ENCODE results near the gene GPR141. TPM values are rescaled to one million over a fixed set of nuclear protein-coding genes. Genes with fewer than 3 reads are reported as not detected.

Gene GPR141
- total RNA-seq, 1 experiment from 2014 or later: 1.8 TPM

DNA sequence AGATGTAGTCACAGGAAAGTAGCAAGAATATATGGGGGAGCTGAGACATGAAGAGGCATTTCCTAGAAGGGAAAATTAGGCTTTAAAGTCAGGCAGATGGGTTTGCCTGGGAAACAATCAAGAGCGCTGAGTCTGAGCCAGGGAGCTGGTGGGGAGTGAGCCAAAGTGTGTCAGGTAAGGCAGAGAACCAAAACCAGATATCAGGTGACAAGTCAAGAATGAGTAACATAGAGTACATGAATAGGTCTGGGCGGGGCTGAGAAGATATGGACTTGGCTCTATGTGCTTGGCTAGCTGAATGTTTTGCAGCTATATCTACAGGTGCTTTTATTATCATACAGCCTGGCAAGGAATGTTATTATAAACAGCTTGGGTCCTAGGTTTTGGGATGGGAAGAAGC is 49.3 kb downstream of the GPR141 start:
- ATAC-seq (no peak), DNase-seq (ENCODE audit: low spot score) (no peak)
- ChIA-PET POLR2A (no interaction called here), CTCF (interaction anchor here (0.5 to 1.2 kb wide), 20 partner anchors 8 to 497 kb away, joined by 3 to 8 read pairs (median 4); no protein-coding TSS in a partner anchor)
- Mint-ChIP-seq H3K27me3 (ENCODE audit: low read depth) (no peaks in the 10 kb centered on the region), H3K9me3 (no peaks in the 10 kb centered on the region), H3K36me3 (no peaks in the 10 kb centered on the region), H3K4me1 (no peaks in the 10 kb centered on the region), H3K4me3 (no peak overlapping the region), H3K27ac (no peak overlapping the region)
- TF ChIP-seq MXD4 (CRISPR knock-in tag; IDR thresholded peaks at IDR 0.05; ENCODE audit: borderline replicate concordance) (no peak), RORB (CRISPR knock-in tag; IDR thresholded peaks at IDR 0.05) (no peak), E2F5 (CRISPR knock-in tag; IDR thresholded peaks at IDR 0.05) (no peak), FOXK1 (CRISPR knock-in tag; IDR thresholded peaks at IDR 0.05) (no peak), SP1 (CRISPR knock-in tag; conservative IDR thresholded peaks at IDR 0.05) (no peak), JUN (CRISPR knock-in tag; IDR thresholded peaks at IDR 0.05) (no peak), SOX15 (CRISPR knock-in tag; IDR thresholded peaks at IDR 0.05) (no peak), ZMAT4 (CRISPR knock-in tag; IDR thresholded peaks at IDR 0.05) (no peak), ZNF281 (CRISPR knock-in tag; IDR thresholded peaks at IDR 0.05) (no peak), ESRRA (CRISPR knock-in tag; IDR thresholded peaks at IDR 0.05; ENCODE audit: borderline replicate concordance) (no peak), GABPB1 (CRISPR knock-in tag; IDR thresholded peaks at IDR 0.05) (no peak), OVOL2 (CRISPR knock-in tag; IDR thresholded peaks at IDR 0.05; ENCODE audit: borderline replicate concordance) (no peak), ZBTB21 (CRISPR knock-in tag; IDR thresholded peaks at IDR 0.05; ENCODE audit: borderline replicate concordance) (no peak), TEAD1 (CRISPR knock-in tag; IDR thresholded peaks at IDR 0.05) (no peak), IRF2 (CRISPR knock-in tag; IDR thresholded peaks at IDR 0.05; ENCODE audit: borderline replicate concordance, low read depth) (no peak), ZNF232 (CRISPR knock-in tag; IDR thresholded peaks at IDR 0.05) (no peak)
- TF ChIP-seq, protein P1, sequence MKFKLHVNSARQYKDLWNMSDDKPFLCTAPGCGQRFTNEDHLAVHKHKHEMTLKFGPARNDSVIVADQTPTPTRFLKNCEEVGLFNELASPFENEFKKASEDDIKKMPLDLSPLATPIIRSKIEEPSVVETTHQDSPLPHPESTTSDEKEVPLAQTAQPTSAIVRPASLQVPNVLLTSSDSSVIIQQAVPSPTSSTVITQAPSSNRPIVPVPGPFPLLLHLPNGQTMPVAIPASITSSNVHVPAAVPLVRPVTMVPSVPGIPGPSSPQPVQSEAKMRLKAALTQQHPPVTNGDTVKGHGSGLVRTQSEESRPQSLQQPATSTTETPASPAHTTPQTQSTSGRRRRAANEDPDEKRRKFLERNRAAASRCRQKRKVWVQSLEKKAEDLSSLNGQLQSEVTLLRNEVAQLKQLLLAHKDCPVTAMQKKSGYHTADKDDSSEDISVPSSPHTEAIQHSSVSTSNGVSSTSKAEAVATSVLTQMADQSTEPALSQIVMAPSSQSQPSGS (CRISPR knock-in tag; IDR thresholded peaks at IDR 0.05; ENCODE audit: borderline replicate concordance, low read depth): no peak

- no peaks in the 10 kb centered on the region for H3K36me3 Mint-ChIP-seq
- no peak for DNase-seq (ENCODE audit: low spot score)
- H3K27ac Mint-ChIP-seq: no peak overlapping the region
- POLR2A ChIA-PET: no interaction called here
- no peak for ATAC-seq
- no peaks in the 10 kb centered on the region for H3K27me3 Mint-ChIP-seq (ENCODE audit: low read depth)
- no peaks in the 10 kb centered on the region for H3K9me3 Mint-ChIP-seq
- CTCF ChIA-PET: interaction anchor here (1.2 kb wide), 1 partner anchor 243 kb away, joined by 4 read pairs; no protein-coding TSS in a partner anchor
- no peak overlapping the region for H3K4me3 Mint-ChIP-seq
- 0 out of 2 replicates have a peak, but pooled peaks cover 4% of the 10 kb centered on the region for H3K4me1 Mint-ChIP-seq
- TF ChIP-seq IRF2 (CRISPR knock-in tag; IDR thresholded peaks at IDR 0.05; ENCODE audit: borderline replicate concordance, low read depth) (no peak), ESRRA (CRISPR knock-in tag; IDR thresholded peaks at IDR 0.05; ENCODE audit: borderline replicate concordance) (no peak), NFYB (CRISPR knock-in tag; conservative IDR thresholded peaks at IDR 0.05; ENCODE audit: low read depth) (no peak), ZNF138 (CRISPR knock-in tag; conservative IDR thresholded peaks at IDR 0.05) (no peak), ZNF232 (CRISPR knock-in tag; IDR thresholded peaks at IDR 0.05) (no peak), GRHL2 (CRISPR knock-in tag; IDR thresholded peaks at IDR 0.05; ENCODE audit: insufficient replicate concordance, severe bottlenecking) (no peak), FOXJ3 (CRISPR knock-in tag; IDR thresholded peaks at IDR 0.05; ENCODE audit: borderline replicate concordance) (no peak), TCF7 (CRISPR knock-in tag; IDR thresholded peaks at IDR 0.05; ENCODE audit: low read depth) (no peak), ATF6 (CRISPR knock-in tag; IDR thresholded peaks at IDR 0.05) (no peak), ZNF423 (CRISPR knock-in tag; IDR thresholded peaks at IDR 0.05) (no peak), CDX4 (CRISPR knock-in tag; IDR thresholded peaks at IDR 0.05; ENCODE audit: borderline replicate concordance) (no peak)
- TF ChIP-seq, protein P2, sequence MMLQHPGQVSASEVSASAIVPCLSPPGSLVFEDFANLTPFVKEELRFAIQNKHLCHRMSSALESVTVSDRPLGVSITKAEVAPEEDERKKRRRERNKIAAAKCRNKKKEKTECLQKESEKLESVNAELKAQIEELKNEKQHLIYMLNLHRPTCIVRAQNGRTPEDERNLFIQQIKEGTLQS (CRISPR knock-in tag; conservative IDR thresholded peaks at IDR 0.05): no peak
These were observed 51.6 kb downstream of the GPR141 start for GRCh38 chr7:37735196-37735595.

Data from WTC11 (cell line).